T-helper 1 cell (primary cell): ENCODE measurements around the gene CASP3.
"Not testable (repeated sequence)": the region's sequence is repeated elsewhere in the genome, so short reads cannot be mapped to it uniquely, and the experiment has no call there.

ENCODE experiments used
- DNase-seq, 5 donors: peaks; one replicate each; pipeline ENCODE4 v3.0.0-alpha.2; 2012 to 2020

The CASP3 gene

DNA sequence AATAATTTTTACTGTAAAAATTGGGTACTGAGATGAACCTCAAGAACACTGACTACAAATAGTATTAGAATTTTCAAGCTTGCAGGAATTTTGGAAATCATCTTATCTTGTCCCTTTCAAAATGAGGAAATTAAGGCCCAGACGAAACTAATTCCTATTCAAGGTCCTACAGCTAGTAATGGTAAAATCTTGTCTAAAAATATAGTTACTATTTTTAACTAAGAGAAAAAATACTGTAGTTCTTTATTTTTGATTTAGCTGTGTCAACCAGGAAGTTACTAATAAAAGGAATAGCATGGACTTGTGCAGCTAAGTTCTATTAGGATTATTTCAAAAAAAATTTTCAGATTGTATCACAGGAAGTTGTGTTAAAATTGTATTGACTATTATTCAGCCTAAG lies 13.0 kb upstream of the CASP3 start:
- DNase-seq, result no peak

DNA sequence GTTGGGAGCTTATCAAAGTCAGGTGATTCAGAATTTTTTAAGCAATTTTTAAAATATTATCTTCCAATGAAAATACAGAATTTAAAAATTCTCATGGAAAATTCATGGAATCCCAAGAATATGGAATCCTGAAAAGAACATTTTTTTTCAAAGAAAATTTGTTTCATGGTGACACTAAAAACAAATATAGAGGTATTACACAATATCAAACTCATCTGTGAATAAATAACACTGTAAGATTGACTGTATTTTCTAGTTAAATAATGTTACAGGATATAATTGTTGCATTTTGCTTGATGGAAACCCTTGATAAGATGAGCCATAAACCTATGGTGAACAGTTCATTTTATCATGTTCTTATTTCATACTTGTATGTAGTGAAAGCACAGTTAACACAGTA lies 11.7 kb upstream of the CASP3 start:
- DNase-seq, result no peak

GRCh38 chr4:184657820-184658219 lies 8.6 kb upstream of the CASP3 start:
- DNase-seq, result not testable (repeated sequence)

DNA sequence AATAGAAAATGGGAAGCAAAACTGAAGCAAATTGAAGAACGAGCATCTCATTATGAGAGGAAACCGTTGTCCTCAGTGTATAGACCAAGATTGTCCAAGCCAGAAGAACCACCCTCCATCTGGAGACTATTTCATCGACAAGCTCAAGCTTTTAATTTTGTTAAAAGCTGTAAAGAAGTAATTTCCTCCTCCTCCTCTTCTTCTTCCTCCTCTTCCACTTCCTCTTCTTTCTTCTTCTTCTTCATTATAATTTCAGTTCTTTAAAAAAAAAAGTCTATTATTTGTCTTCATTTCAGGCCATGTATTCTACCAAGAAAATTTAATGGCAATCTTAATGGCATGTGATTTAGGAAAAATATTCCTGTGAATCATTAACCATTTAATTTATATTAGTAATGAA lies 7.9 kb upstream of the CASP3 start:
- no peak for DNase-seq

GRCh38 chr4:184655889-184656869 lies 6.9 kb upstream of the CASP3 start:
- no peak for DNase-seq

DNA sequence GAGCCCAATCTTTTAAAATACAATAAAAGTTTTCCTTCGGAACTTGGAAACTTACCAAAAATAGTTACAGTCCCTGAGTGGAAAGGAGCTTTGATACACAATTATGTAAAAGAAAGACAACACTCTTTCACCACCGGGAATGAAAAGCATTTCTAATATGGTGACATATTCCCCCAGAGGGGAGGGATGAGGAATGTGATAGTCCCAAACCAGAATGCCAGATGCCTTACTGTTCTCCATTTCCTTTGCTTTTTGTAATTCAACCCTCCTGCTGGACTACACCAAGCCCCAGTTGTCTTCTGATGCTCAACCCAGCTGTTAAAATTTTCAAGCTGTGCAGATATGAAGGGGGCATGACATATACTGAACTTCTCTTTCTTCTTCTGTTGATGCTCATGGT lies 4.4 kb upstream of the CASP3 start:
- no peak for DNase-seq

DNA sequence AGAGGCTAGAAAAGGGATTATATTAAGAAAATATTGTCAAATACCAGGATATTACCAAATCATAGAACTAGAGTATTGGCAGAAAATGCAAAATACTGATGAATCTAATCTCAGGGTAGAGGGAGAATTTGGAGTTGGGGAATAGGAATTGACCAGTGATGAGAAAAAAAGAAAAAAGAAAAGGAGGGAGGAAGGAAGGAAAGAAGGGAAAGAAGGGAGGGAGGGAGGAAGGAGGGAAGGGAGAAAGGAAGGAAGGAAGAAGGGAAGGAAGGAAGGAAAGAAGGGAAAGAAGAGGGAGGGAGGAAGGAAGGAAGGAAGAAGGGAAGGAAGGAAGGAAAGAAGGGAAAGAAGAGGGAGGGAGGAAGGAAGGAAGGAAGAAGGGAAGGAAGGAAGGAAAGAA lies 3.4 kb upstream of the CASP3 start:
- not testable (repeated sequence) for DNase-seq

DNA sequence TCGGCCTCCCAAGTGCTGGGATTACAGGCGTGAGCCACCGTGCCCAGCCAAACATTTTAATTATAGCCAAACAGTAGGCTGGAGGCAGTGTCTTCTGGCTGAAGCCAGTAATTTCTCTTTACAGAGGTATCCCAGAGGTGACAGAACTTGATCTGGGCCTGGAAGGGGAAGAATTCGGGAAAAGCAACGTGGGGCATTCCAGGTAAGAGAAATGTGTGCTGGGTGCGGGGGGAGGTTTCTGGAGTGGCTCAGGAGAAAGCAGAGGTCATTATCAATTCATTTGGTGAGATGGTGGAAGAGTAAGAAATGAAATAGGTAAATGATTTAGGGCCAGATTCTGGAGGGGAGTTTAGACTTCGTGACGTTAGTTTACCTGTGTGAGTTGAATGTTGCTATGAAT lies 2.7 kb upstream of the CASP3 start:
- no peak for DNase-seq

GRCh38 chr4:184649971-184650855 lies 966 bp upstream of the CASP3 start:
- DNase-seq, result no peak

- DNase-seq, result peak; percentile 22 to 58 (median 32)
Observed at GRCh38 chr4:184648313-184649025, 778 bp downstream of the CASP3 start.

DNA sequence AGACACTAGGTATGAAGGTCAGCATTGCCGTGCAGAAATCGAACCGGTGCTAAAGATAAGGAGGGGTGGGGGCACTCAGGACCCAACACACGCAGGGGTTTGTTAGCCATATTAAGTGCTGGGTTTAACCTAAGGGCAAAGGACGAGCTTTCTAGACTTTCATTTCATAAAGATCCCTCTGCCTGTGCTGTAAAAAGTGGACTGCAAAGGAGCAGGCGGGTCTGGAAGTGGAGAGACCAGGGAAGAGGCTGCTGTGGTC lies 1.3 kb downstream of the CASP3 start:
- no peak for DNase-seq

- no peak for DNase-seq
Observed at GRCh38 chr4:184647266-184648053, 1.8 kb downstream of the CASP3 start.

- DNase-seq, result no peak
Observed at GRCh38 chr4:184645904-184646610, 3.2 kb downstream of the CASP3 start.

DNA sequence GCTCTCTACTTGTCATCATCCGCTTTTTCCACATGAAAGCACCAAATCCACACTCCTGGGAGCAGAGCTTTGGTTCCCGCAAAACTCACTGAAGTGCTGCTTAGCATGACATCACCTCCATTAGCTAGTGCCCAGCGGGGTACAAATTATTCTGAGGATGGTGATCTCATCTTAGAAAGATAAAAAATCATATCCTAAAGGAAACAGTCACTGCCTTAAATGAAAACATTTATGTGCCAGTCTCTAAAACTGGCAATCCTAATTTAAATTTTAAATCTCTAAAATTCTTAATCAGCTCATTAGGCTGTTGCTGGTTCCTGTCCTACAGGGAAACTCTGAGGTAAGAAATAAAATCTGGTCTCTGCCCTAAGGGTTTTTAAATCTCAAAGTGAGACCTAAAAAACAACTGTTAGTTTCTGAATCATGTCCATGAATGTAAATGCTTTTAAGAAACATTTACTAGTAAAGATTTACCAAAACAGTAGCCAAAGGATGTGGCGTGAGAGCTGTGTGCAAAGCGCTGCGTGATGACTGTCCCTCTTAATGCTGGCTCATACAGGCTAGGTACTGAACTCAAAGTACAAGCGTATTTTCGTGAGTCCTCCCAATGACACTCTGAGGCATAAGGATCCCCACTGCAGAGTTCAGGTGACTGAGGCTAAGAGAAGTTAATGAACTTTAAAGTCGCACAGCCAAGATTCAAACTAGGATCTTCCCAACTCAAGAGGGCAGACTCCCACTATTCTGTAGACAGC lies 4.5 kb downstream of the CASP3 start:
- peak in 1 of 5 donors; percentile 52 for DNase-seq

DNA sequence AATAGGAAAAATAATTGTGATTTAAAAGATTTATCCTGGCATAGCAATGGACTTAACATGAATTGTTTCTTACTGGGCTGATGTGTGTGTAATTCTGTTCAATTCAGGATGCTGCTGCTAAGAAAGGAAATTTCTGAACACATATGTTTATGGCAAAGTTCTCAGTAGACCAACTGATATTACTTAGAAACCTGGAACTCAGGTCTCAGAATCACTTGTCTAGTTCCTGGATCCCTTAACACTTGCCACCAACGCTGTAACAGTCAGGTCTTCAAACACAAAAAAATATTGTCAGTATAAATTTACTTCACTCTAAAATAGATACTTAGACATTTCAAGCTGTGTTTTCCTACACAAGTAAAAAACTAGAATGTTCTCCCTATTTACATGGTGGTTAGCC lies 5.5 kb downstream of the CASP3 start:
- DNase-seq, result peak in 1 of 5 donors; percentile 67

DNA sequence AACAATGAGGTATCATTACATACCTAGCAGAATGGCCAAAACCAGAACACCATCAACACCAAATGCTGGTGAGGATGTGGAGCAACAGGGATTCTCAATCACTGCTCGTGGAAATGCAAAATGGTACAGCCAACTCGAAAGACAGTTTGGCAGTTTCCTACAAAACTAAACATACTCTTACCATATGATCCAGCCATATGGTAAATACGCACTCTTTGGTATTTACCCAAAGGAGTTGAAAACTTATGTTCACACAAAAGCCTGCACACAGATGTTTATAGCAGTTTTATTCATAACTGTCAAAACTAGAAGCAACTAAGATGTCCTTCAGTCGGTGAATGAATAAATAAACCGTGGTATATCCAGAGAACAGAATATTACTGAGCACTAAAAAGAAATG lies 7.8 kb downstream of the CASP3 start:
- no peak for DNase-seq

DNA sequence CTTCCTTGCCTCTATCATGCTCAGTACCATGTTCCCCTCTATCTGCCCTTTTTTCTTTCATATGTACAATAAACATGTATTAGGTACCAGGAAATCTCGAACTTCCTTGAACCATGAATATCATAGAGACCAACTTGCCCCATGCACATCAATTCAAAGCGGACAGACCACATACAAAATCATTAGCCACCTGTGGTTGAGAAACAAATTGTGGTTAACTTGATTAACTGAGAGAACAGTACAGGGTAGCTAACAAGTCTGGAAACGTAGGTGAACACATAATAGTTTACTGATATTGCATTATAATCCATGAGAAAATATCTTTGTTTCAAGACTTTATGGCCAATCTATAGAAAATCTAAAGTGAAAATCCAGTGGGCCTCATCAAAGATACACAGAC lies 8.2 kb downstream of the CASP3 start:
- no peak for DNase-seq

GRCh38 chr4:184636897-184637296 lies 12.3 kb downstream of the CASP3 start:
- no peak for DNase-seq

GRCh38 chr4:184636144-184636543 lies 13.1 kb downstream of the CASP3 start:
- DNase-seq, result no peak

- DNase-seq, result no peak
Observed at GRCh38 chr4:184635381-184635780, 13.9 kb downstream of the CASP3 start.

- DNase-seq, result no peak
Observed at GRCh38 chr4:184632842-184633241, 16.4 kb downstream of the CASP3 start.
